HL-60/S4 (cell line): ENCODE data around the gene EHF.

Experiments used
- in situ Hi-C: fragments of 300-500 bp; cut with MboI; formaldehyde crosslinking; loops from 2 replicates; pipeline ENCODE4 v1.14.3; 2022; ENCODE audit warnings: low sequenced_read_pairs

EHF gene

GRCh38 chr11:34621876-34622275, 983 bp downstream of the EHF start:
- in situ Hi-C loops, result no loop called here

DNA sequence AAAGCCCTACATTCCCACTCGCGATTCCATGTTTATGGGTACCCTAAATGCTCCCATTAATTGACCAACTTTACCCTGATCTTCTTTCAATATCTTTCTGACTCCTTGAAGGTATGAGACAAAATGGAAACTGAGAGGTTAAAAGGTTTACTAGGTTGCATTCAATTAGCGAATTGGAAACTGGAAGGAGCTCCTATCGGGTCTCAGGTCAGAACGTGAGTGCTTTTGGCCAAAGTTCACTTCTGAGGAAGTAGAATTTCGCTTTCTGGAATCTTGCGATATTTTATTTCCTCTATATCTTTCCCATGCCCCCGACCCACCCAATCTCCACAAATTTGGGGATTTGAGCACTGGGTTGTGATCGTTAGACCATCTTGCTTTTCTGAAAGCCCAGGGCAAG, 2.6 kb downstream of the EHF start:
- in situ Hi-C loops, result no loop called here

- in situ Hi-C loops, result no loop called here
Measured at GRCh38 chr11:34624069-34624468, 3.2 kb downstream of the EHF start.

- in situ Hi-C loops, result no loop called here
Measured at GRCh38 chr11:34625576-34625975, 4.7 kb downstream of the EHF start.

DNA sequence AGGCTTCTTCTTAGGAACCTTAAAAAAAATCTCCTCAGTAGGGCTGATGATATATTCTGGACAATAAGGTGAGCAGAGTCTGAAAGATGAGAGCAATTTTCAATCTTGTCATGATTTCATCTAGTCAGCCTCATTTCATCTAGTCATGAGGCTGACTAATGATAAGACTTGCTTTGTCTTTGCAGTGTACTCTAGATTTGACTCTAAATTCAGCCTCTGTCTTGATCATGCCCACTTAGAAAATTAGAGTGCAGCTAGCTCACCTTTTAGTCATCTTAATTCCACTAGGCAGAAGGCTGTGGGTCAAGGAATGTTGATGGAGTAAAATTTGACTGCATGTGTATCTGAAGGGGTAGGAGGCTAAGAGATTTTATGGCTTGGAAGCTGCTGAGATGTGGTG, 5.5 kb downstream of the EHF start:
- in situ Hi-C loops, result no loop called here

DNA sequence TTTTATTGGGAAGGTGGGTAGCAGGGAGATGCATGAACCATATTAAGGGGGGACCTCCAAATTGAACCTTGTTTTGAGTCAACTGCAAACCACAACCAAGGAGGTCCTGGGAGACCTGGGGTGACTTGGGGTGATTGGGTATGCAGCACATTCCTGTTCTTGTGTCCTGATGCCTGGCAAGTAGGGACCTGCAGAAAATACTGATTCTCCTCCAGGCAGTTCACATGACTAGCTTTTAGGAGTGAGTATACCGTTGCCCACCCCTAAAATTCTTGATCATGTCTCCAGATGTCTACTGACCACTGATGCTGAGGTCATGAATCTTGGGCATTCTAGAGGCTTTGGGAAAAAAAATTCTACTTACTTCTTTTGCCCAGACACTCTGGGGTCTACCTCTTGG, 6.3 kb downstream of the EHF start:
- in situ Hi-C loops, result no loop called here

GRCh38 chr11:34629711-34630110, 8.8 kb downstream of the EHF start:
- in situ Hi-C loops, result no loop called here

DNA sequence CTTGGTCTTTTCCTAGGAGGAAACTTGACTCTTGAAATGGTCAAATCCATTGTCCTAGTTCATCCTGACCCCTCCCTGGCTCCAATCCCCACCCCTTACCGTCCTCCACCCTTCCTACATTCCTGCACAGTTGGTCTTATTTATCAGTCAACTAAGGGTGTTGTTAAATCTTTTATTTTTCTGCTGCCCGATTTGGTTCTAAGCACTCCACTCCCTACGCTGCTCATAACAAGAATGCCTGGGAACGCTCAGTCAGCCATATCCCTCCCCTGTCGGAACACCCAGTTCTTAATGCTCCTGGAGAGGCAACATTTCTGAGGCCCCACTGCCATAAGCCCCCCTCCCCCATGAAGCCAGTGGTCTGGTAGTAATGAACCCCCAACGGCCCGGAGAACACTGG, 9.7 kb downstream of the EHF start:
- in situ Hi-C loops, result no loop called here

DNA sequence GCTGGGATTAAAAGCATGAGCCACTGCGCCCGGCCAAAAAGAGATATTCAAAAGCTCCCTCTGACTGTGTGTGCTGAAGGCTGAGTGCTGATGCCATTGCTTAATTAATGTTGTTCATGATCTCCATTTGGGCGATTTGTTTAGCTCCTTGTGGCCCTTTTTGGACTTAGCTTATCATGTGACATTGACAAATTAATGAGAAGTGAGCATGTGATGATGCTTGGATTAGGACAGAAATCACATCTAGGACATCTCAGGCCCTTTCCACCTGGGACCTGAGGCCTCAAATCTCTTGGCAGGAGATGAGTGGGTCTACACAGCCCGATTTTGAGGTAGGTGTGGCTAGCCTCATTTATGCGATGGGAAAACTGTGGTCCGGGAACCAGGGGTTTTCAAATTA, 10.4 kb downstream of the EHF start:
- in situ Hi-C loops, result no loop called here

- in situ Hi-C loops, result no loop called here
Measured at GRCh38 chr11:34631737-34632104, 10.8 kb downstream of the EHF start.

DNA sequence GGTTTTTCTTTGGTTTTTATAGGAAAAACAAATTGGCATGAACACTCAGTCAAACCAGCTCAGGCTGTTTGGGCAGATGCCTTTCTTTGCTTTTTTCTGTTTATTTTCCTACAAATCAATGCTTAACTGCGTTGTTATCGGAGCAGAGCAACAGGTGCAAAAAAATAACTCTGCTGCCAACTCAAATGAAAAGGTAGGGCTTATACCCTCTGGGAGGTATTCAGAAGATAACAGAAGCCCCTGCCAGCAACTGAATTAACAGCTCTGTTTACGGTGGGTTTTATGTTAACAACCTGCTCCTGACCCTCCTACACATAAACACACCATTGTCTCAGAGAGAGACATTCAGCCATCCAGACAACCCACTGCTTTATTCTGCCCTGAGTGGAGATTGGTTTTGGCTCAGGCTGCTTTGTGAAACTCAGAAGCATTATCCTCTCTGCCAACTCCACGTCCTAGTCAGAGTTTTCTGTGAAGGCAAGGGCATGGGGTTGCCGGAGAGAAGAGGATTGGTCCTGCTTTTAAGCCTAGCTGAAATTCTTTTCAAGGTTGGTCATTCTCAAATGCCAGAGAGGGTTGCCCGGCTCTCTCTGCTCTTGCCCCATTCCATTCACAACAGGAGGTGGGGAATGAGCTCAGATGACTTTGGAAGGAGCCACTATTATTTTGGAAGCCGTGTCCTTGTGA, 11.4 kb downstream of the EHF start:
- in situ Hi-C loops, result no loop called here

DNA sequence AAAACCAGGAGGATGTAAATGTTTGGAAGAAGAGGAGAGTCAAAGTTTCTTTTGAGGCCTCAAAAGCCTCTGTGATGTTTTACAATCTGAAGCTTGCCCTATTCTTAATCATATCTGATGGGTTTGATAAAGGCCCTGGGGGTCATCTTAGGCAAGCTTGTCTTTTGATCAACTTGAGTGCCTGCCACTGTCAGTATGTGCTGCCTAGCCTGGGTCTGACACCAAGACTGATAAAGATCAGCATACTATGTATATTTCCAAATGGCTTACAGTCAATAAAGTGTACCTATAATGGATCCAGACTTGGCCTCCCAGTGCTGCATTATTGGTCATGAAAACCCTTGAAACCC, 12.7 kb downstream of the EHF start:
- in situ Hi-C loops, result no loop called here

GRCh38 chr11:34633990-34634693, 13.2 kb downstream of the EHF start:
- in situ Hi-C loops, result no loop called here

DNA sequence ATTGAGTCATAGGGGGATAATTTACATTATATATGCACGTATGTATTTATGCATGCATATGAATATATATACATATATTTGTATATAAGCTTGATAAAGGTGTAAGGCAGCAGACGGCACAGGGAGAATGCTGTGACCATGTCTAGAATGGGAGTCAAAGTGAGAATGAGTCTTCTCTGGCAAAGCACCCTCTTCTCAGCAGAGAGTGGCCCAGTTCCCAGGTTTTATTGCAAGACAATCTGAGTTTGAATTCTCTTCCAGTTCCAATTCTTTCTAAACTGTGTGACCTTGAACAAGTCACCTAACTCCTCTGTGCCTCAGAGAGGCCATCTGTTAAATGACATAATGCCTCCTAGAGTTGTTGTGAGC, 13.8 kb downstream of the EHF start:
- in situ Hi-C loops, result no loop called here

DNA sequence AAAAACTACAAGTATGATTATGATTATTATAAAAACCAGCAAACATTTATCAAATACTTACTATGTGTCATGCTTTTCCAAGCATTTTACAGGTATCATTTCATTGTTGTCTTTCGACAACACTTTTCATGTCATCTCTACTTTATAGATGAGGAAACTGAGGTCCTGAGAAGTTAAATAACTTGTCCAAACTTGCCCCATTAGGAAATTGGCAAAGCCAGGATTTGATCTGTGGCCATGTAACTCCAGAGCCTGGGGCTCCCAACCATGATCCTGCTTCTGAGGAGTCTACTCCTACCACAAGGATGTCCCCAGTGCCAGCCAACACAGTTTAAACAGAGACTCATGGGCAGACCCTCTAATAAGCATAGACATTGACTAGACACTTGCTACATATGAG, 15.2 kb downstream of the EHF start:
- in situ Hi-C loops, result no loop called here

GRCh38 chr11:34637303-34637702, 16.4 kb downstream of the EHF start:
- in situ Hi-C loops, result no loop called here

DNA sequence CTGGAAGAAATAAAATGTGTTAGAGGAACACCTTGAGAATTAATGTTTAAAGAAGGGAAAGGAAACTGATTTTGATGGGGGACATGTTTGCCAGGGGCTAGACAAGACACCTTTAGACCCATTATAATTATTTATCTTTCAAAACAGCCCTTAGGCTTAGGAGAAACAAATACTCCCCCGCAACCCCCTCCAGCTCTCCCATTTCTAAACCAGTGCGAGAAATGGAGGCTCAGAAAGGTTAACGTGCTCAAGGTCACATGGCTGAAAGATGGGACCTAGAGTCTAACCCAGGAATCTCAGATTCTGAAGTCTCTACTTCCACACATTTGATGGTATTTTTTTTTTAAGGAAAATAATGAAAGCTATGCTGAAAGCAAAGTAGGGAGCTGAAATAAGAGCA, 18.0 kb downstream of the EHF start:
- in situ Hi-C loops, result no loop called here

GRCh38 chr11:34639545-34639944, 18.7 kb downstream of the EHF start:
- in situ Hi-C loops, result no loop called here

GRCh38 chr11:34640050-34640923, 19.4 kb downstream of the EHF start:
- in situ Hi-C loops, result no loop called here

DNA sequence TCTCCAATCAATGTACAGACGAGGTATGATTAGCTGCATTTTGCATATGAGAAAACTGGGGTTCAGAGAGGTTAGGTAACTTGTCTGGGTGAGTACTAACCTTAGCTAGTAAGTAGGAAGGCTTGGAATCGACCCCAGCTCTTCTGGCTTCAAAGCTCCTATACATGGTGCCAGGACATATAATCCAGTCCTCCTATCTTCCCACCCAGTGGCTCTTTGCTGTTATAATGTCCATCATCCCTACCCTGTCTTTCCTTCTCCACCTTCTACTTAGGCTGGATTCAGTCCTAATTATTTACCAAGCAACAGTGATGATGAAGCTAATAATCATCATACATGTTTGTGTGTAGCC, 20.0 kb downstream of the EHF start:
- in situ Hi-C loops, result no loop called here

GRCh38 chr11:34641456-34641855, 20.6 kb downstream of the EHF start:
- in situ Hi-C loops, result no loop called here

DNA sequence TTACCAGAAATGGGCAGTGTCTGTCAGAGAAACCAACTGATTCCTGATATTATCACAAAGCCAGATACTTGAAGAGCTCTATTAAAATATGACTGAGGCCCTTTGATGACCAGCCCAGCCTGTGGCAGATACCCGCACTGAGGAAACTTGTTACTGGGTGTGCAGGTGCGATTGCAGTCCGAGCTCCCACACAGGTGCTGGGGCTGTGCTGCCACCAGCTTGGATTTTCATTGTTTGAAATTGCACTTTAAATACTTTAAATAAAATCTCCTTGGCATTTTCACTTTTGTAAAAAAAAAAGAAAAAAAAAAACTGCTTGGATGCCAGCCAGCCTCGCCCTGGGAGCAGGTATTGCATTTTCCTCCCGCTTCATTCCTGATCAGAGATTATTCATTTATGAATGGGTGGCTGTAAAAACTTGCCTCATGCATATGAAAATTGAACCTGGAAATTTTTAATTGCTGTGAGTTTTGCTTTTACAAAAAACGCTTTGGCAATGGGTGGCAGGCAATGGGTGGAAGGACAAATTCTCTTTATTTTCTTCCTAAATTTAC, 21.2 kb downstream of the EHF start:
- in situ Hi-C loops, result no loop called here
